Upper lobe of left lung (tissue), 4 donors: ENCODE data around the gene FBXL17.

Source experiments
- EP300 ChIP-seq, 4 donors: sonication (generic); formaldehyde crosslinking; IDR thresholded peaks; one replicate each; pipeline ENCODE4 v1.5.1; 2017; ENCODE audit warnings: antibody characterized with exemption in 4 of 4, control low read depth in 2 of 4
- POLR2A ChIP-seq, 4 donors: fragments of 450-650 bp; IDR thresholded peaks; one replicate each; pipeline ENCODE4 v1.5.1; 2016 to 2017; ENCODE audit warnings: antibody characterized with exemption in 4 of 4, mild to moderate bottlenecking in 2 of 4
- POLR2AphosphoS5 ChIP-seq, 2 donors: sonication (generic); formaldehyde crosslinking; IDR thresholded peaks; one replicate each; pipeline ENCODE4 v1.5.1; 2017; ENCODE audit warnings: antibody characterized with exemption in 2 of 2
- TF ChIP-seq, protein P1 (sequence below), 6 experiments: fragments of 450-650 bp in 4 of 6; fragments of 200-600 bp in 2 of 6; sonication (generic) in 2 of 6; IDR thresholded peaks; one replicate each; pipeline ENCODE4 v1.5.1; 2016 to 2019; ENCODE audit warnings: antibody characterized with exemption in 6 of 6

DNA sequence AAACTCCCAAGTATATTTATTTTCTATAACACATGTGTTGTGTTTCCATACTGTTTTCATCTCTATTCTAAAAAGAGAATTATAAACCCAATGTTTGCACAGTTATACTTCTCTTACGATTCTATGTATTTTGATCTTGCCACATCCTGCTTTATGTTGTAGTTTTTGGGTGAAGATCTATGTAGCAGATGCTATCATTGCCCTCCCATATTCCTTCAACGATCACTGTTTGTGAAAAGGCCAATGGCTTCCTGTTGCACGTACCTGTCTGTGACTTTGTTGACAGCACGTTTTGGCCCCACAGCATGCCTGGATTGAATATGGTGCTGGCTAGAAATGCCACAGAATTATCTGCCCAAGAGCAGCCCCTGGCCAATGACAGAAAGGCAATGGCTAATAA is 456.7 kb downstream of the FBXL17 start:
- TF ChIP-seq POLR2A (IDR thresholded peaks at IDR 0.05) = no peak
- TF ChIP-seq, protein P1, sequence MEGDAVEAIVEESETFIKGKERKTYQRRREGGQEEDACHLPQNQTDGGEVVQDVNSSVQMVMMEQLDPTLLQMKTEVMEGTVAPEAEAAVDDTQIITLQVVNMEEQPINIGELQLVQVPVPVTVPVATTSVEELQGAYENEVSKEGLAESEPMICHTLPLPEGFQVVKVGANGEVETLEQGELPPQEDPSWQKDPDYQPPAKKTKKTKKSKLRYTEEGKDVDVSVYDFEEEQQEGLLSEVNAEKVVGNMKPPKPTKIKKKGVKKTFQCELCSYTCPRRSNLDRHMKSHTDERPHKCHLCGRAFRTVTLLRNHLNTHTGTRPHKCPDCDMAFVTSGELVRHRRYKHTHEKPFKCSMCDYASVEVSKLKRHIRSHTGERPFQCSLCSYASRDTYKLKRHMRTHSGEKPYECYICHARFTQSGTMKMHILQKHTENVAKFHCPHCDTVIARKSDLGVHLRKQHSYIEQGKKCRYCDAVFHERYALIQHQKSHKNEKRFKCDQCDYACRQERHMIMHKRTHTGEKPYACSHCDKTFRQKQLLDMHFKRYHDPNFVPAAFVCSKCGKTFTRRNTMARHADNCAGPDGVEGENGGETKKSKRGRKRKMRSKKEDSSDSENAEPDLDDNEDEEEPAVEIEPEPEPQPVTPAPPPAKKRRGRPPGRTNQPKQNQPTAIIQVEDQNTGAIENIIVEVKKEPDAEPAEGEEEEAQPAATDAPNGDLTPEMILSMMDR (IDR thresholded peaks at IDR 0.05) = no peak
- no peak for TF ChIP-seq POLR2AphosphoS5 (IDR thresholded peaks at IDR 0.05)
- no peak for TF ChIP-seq EP300 (IDR thresholded peaks at IDR 0.05)
